ENCODE results near the gene GID8. TPM values are rescaled to one million over a fixed set of nuclear protein-coding genes. Genes with fewer than 3 reads are reported as not detected.

GID8 gene
- total and polyA plus RNA-seq, 11 donors, result 6.2 to 22.2 (median 15.9) TPM

DNA sequence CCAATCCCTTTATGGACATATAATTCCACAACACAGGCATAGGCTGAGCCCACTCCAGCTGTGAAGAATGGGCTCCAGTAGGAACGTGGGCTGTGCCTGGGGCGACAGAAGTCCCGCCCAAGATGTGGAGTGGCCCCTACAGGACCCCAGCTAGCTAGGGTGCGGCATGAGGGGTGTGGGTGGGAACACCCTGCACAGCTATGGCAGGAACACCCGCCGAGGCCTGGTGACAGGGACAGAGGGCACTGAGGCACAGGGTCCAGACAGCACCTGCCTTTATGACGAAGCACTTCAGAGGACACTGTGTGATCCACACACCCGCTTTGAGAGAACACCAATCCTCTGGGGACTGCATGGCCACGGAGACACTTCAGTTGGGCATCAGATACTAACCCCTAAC, 48.1 kb upstream of the GID8 start:
- Histone ChIP-seq H3K4me3 (no peak overlapping the region), H3K27me3 (no peaks in the 10 kb centered on the region), H3K4me1 (peaks cover 0 to 11% (median 2%) of the 10 kb centered on the region in 12 donors), H3K27ac (no peak overlapping the region), H3K36me3 (peaks cover 10 to 96% (median 86%) of the 10 kb centered on the region in 9 donors), H3K9me3 (no peaks in the 10 kb centered on the region)
- intact Hi-C loops (cut with DNase I), result no loop called here
- TF ChIP-seq, protein P1, sequence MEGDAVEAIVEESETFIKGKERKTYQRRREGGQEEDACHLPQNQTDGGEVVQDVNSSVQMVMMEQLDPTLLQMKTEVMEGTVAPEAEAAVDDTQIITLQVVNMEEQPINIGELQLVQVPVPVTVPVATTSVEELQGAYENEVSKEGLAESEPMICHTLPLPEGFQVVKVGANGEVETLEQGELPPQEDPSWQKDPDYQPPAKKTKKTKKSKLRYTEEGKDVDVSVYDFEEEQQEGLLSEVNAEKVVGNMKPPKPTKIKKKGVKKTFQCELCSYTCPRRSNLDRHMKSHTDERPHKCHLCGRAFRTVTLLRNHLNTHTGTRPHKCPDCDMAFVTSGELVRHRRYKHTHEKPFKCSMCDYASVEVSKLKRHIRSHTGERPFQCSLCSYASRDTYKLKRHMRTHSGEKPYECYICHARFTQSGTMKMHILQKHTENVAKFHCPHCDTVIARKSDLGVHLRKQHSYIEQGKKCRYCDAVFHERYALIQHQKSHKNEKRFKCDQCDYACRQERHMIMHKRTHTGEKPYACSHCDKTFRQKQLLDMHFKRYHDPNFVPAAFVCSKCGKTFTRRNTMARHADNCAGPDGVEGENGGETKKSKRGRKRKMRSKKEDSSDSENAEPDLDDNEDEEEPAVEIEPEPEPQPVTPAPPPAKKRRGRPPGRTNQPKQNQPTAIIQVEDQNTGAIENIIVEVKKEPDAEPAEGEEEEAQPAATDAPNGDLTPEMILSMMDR (IDR thresholded peaks at IDR 0.05), result no peak
- TF ChIP-seq POLR2A (IDR thresholded peaks at IDR 0.05), result no peak
- DNase-seq (no peak), ATAC-seq (no peak)
- WGBS, 4 donors, result 89 to 90% (median 90%) methylated on average over 8 to 9 of the region's 9 CpGs

DNA sequence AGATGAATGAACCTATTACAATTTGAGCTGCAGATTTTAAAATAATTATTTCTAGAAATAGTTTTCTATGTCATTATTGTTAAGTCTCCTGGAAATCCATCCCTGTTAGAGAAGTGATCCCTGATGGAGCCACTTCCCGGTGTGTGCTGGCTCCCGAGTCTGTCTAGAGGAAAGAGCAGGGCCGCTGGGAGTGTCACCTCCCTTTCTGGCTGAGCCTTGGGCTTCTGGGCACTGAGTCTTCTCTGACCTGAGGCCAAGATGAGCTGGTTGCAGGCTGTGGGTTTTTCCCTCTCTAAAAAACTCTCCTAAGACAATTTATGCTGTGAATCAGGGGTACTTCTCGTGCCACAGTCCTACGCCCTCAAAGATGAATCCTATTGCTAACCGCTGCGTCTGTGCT, 47.5 kb upstream of the GID8 start:
- DNase-seq (no peak), ATAC-seq (no peak)
- H3K4me1 ChIP-seq, result peaks cover 0 to 11% (median 2%) of the 10 kb centered on the region in 12 donors
- H3K4me3 ChIP-seq, result no peak overlapping the region
- peaks cover 10 to 100% (median 91%) of the 10 kb centered on the region in 9 donors for H3K36me3 ChIP-seq
- H3K9me3 ChIP-seq, result no peaks in the 10 kb centered on the region
- 81 to 86% (median 85%) methylated on average over 7 of the region's 7 CpGs for WGBS, 4 donors
- TF ChIP-seq, protein P1 (IDR thresholded peaks at IDR 0.05), result no peak
- TF ChIP-seq POLR2A (IDR thresholded peaks at IDR 0.05), result no peak
- intact Hi-C loops (cut with DNase I), result no loop called here
- H3K27ac ChIP-seq, result no peak overlapping the region
- no peaks in the 10 kb centered on the region for H3K27me3 ChIP-seq

DNA sequence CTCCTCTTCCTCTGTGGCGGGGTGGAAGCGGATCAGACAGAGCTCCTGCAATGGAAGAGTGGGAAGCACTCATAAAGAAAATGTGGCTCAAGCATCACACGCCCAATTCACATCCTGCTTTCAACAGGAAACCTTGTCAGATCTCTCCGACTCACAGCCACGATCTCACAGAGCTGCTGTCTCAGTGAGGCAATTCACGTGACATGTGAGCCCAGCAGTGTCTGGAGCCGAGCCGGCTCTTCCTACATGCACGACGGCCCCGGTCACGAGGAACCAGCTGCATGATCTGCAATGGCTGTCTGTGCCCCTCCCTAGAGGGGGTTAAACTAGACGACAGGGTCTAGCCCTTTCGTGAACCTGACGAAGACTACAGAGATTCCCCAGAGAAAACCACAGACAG, 46.8 kb upstream of the GID8 start:
- Histone ChIP-seq H3K4me1 (peaks cover 0 to 11% (median 2%) of the 10 kb centered on the region in 12 donors), H3K4me3 (no peak overlapping the region), H3K36me3 (peaks cover 10 to 100% (median 92%) of the 10 kb centered on the region in 9 donors), H3K27ac (no peak overlapping the region), H3K9me3 (no peaks in the 10 kb centered on the region), H3K27me3 (no peaks in the 10 kb centered on the region)
- no peak for DNase-seq
- no peak for ATAC-seq
- intact Hi-C loops (cut with DNase I), result no loop called here
- TF ChIP-seq, protein P1 (IDR thresholded peaks at IDR 0.05), result no peak
- TF ChIP-seq POLR2A (IDR thresholded peaks at IDR 0.05), result no peak
- WGBS, 4 donors, result 68 to 77% (median 73%) methylated on average over 14 to 15 of the region's 15 CpGs

DNA sequence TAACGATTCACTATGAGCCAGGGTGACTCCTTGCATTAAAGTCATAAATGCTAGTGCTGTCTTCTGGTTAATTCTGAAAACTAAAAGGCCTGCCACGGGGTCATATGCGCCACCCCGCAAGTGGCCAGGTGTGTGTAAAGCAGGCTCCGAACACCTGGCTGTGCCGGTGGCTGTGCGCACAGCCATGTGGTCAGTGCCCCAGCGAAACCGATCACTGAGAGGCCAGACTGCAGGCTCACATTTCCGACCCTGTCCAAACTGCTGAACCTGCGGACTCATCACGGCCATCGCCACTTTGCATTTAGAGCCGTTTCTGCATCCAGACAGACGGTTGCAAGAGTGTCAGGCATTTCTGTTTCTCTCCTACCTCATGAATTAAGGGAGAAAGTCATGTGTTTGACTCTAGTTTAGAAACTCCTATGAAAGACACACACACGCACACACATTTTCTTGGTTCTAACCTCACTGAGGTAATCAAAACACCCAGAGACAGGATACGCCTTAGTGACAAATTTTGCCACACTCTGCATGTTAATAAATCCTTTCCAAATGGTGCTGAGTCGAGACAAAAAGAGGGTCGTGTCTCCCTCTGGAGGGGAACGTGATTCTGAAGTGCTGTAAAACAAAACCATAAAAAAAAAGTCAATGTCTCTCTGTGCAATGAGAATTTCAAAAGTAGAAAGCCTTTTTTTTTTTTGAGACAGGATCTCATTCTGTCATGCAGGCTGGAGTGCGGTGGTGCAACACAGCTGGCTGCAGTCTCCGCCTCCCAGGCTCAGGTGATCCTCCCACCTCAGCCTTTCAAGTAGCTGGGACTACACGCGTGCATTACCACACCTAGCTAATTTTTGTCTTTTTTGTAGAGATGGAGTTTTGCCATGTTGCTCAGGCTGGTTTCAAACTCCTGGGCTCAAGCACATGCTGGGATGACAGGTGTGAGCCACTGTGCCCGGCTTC, 45.3 kb upstream of the GID8 start:
- Histone ChIP-seq H3K27ac (no peak overlapping the region), H3K9me3 (no peaks in the 10 kb centered on the region), H3K4me1 (peaks cover 0 to 3% (median 0%) of the 10 kb centered on the region in 12 donors), H3K36me3 (peaks cover 10 to 99% (median 89%) of the 10 kb centered on the region in 9 donors), H3K27me3 (no peaks in the 10 kb centered on the region), H3K4me3 (no peak overlapping the region)
- 91 to 95% (median 93%) methylated on average over 25 of the region's 25 CpGs for WGBS, 4 donors
- TF ChIP-seq POLR2A (IDR thresholded peaks at IDR 0.05), result no peak
- TF ChIP-seq, protein P1 (IDR thresholded peaks at IDR 0.05), result no peak
- intact Hi-C loops (cut with DNase I), result no loop called here
- no peak for DNase-seq
- no peak for ATAC-seq
